ENCODE measurements around the gene BTBD9. TPM values are rescaled to one million over a fixed set of nuclear protein-coding genes. Genes with fewer than 3 reads are reported as not detected.

Gene BTBD9
- total RNA-seq, 1 donor from 2014 or later: 9.9 TPM

DNA sequence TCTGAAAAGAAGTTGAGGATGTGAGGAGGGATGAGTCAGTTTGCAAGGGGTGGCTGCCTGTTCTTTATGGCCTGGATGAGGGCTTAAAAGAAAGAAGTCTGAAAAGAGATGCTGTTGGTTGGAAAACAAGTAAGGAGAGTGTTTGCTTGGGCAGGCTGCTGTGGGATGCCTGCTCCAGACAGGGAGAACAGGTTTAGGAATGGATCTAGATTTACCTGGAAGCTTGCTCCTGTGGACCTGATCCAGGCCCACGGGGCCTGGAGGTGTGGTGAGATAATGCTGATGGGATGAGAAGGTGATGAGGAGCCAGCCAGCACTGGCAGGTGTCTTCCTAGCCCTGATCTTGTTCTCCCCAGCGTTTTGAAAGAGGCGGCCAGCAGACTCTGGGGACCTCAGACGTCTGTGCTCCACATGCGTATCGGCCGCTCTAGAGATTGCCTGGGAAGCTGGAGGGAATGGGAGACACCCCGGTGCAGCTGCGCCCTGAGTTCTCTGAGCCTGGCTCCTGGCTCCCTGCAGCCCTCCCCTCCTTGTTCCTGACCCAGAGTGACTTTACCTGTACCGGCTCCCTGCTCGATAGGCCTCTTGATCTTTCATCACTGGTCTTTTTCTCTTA lies 488.9 kb downstream of the BTBD9 start:
- Histone ChIP-seq H3K9me3 (no peaks in the 10 kb centered on the region), H3K4me3 (no peak overlapping the region), H3K27me3 (no peaks in the 10 kb centered on the region), H3K4me1 (no peaks in the 10 kb centered on the region), H3K36me3 (peaks cover 9 to 22% of the 10 kb centered on the region in 2 donors), H3K27ac (no peak overlapping the region)
- TF ChIP-seq, protein P1, sequence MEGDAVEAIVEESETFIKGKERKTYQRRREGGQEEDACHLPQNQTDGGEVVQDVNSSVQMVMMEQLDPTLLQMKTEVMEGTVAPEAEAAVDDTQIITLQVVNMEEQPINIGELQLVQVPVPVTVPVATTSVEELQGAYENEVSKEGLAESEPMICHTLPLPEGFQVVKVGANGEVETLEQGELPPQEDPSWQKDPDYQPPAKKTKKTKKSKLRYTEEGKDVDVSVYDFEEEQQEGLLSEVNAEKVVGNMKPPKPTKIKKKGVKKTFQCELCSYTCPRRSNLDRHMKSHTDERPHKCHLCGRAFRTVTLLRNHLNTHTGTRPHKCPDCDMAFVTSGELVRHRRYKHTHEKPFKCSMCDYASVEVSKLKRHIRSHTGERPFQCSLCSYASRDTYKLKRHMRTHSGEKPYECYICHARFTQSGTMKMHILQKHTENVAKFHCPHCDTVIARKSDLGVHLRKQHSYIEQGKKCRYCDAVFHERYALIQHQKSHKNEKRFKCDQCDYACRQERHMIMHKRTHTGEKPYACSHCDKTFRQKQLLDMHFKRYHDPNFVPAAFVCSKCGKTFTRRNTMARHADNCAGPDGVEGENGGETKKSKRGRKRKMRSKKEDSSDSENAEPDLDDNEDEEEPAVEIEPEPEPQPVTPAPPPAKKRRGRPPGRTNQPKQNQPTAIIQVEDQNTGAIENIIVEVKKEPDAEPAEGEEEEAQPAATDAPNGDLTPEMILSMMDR (IDR thresholded peaks at IDR 0.05): no peak
- no peak for DNase-seq (ENCODE audit: low spot score in 2 of 2)
- intact Hi-C loops (cut with DNase I): no loop called here

DNA sequence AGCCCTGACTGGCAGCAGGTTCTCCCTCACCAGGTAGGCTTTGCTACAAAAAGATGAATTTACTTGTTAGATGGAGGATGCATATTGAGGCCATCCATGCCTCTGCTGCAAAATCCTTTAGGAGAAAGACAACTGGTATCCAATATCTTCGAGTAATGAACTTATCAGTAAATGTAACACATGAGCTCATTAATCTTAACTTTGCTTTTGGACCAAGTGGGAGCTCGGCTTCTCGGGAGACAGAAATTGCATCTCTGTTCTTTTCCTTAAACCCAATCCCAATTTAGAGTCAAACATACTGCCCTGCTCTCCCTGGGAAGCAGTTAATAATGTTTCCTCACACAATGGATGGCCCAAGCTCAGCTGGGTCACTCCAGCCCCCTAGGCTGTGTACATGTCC lies 489.7 kb downstream of the BTBD9 start:
- no peaks in the 10 kb centered on the region for H3K27me3 ChIP-seq
- H3K27ac ChIP-seq: no peak overlapping the region
- TF ChIP-seq, protein P1 (IDR thresholded peaks at IDR 0.05): no peak
- H3K9me3 ChIP-seq: no peaks in the 10 kb centered on the region
- intact Hi-C loops (cut with DNase I): no loop called here
- no peak for DNase-seq (ENCODE audit: low spot score in 2 of 2)
- no peaks in the 10 kb centered on the region for H3K4me1 ChIP-seq
- H3K4me3 ChIP-seq: no peak overlapping the region
- peaks cover 9 to 22% of the 10 kb centered on the region in 2 donors for H3K36me3 ChIP-seq

DNA sequence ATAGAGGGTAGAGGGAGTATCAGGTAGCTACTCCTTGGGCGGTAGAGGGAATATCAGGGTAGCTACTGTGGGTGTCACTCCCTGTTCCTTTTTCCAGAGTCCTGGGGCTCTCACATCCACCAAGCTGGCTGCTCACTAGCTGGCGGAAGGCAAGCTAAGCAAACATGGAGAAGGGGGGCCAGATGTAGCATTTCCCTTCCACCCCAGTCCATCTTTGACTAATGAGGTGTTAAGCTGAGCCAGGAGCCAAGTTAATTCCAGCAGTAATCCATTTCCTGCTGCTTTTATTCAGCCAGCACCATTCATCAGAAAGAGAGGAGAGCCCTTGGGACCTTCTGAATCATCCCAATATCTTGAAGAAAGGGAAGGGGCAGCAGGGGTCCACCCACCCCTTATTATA lies 490.2 kb downstream of the BTBD9 start:
- H3K27ac ChIP-seq: no peak overlapping the region
- intact Hi-C loops (cut with DNase I): loop anchor here (5.0 kb wide), 1 partner anchor 237 kb away; no protein-coding TSS in a partner anchor
- DNase-seq (ENCODE audit: low spot score in 2 of 2): no peak
- H3K9me3 ChIP-seq: no peaks in the 10 kb centered on the region
- H3K4me1 ChIP-seq: no peaks in the 10 kb centered on the region
- H3K27me3 ChIP-seq: no peaks in the 10 kb centered on the region
- no peak overlapping the region for H3K4me3 ChIP-seq
- H3K36me3 ChIP-seq: peaks cover 9 to 22% of the 10 kb centered on the region in 2 donors
- TF ChIP-seq, protein P1 (IDR thresholded peaks at IDR 0.05): no peak

DNA sequence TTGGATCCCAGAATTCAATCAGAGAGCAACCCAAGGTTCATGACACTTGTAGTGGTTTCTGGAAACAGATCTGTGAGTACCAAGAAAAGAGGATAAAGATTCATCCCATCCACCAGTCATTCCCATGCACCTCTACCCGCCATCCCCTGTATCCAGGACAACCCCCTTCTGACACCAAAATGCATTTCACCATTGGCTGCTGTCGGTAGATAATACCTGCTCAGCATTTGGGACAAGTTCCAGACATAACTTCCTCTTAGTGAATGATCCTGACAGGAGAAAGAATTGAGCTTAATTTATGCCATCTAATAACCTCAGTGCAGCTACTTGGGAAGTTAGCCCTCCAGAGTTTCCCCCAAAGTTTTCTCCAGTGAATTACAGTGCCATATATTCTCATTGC lies 491.1 kb downstream of the BTBD9 start:
- Histone ChIP-seq H3K27ac (no peak overlapping the region), H3K9me3 (no peaks in the 10 kb centered on the region), H3K27me3 (no peaks in the 10 kb centered on the region), H3K4me3 (no peak overlapping the region), H3K4me1 (no peaks in the 10 kb centered on the region), H3K36me3 (peaks cover 9 to 22% of the 10 kb centered on the region in 2 donors)
- TF ChIP-seq, protein P1 (IDR thresholded peaks at IDR 0.05): no peak
- no peak for DNase-seq (ENCODE audit: low spot score in 2 of 2)
- intact Hi-C loops (cut with DNase I): loop anchor here (5.0 kb wide), 1 partner anchor 236 kb away; no protein-coding TSS in a partner anchor

DNA sequence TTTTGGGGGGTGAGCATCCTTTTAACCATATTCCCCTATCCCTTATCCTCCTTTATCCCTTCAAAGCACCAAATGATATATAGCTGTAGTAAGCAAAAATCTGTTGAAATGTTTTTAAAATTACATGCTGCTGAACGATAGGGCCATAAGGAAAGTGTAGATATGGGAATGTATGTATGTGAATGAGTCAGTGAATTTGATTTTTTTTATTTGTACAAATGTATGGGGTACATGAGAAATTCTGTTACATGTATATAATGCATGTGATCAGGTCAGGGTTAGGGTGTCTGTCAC lies 493.0 kb downstream of the BTBD9 start:
- Histone ChIP-seq H3K36me3 (peaks cover 0 to 4% of the 10 kb centered on the region in 2 donors), H3K9me3 (no peaks in the 10 kb centered on the region), H3K4me1 (no peaks in the 10 kb centered on the region), H3K27me3 (no peaks in the 10 kb centered on the region), H3K4me3 (no peak overlapping the region), H3K27ac (no peak overlapping the region)
- intact Hi-C loops (cut with DNase I): loop anchor here (5.0 kb wide), 1 partner anchor 234 kb away; no protein-coding TSS in a partner anchor
- TF ChIP-seq, protein P1 (IDR thresholded peaks at IDR 0.05): no peak
- no peak for DNase-seq (ENCODE audit: low spot score in 2 of 2)

All from ascending aorta (tissue), 2 donors.